Endothelial cell of umbilical vein (primary cell): Measurements from ENCODE around the gene RASAL1. TPM values are rescaled to one million over a fixed set of nuclear protein-coding genes. Genes with fewer than 3 reads are reported as not detected.

Experiments used
- BruUV-seq: library from RNA; stranded (reverse); fragments of 400-500 nt; replicated peaks from 2 replicates; lab custom pipeline; 2021; lab: Mats Ljungman, UMichigan
- CTCF ChIA-PET: fragments of 300-600, 350-600 bp; sonication (Branson Sonifier 250); formaldehyde crosslinking; loops from one replicate; lab custom pipeline; 2021; ENCODE audit warnings: antibody characterized with exemption, inconsistent platforms; lab: Charles Lee
- POLR2A ChIA-PET: fragments of 300-600, 350-600 bp; sonication (Branson Sonifier 250); formaldehyde crosslinking; loops from one replicate; lab custom pipeline; 2021; ENCODE audit warnings: antibody characterized with exemption, inconsistent platforms; lab: Charles Lee
- DNase-seq: peaks from one replicate; pipeline ENCODE4 v3.0.0-alpha.2; 2011; ENCODE audit warnings: low read depth, low spot score
- FAIRE-seq: peaks from 2 replicates; lab custom pipeline; 2011; peaks lifted over from hg19 to GRCh38; lab: Jason Lieb, UNC
- H2AFZ ChIP-seq: 2 replicates; pipeline ENCODE4 v1.6.0; 2012; ENCODE audit warnings: low read depth, low read length, control low read depth, inconsistent platforms
- H3K27ac ChIP-seq: 2 replicates; pipeline ENCODE4 v1.5.1; 2011; ENCODE audit warnings: low read depth, mild to moderate bottlenecking, control low read depth, low read length, moderate library complexity; ENCODE audit not compliant: insufficient read depth
- H3K27me3 ChIP-seq, 2 experiments: 2 replicates each; pipeline versions ENCODE4 v1.6.0 to v1.6.1; 2011; ENCODE audit warnings: low read length in 2 of 2, mixed read lengths in 1 of 2; ENCODE audit not compliant: control insufficient read depth in 2 of 2, insufficient read depth in 2 of 2
- H3K36me3 ChIP-seq, 2 experiments: 2 replicates in 1 of 2; 3 replicates in 1 of 2; pipeline ENCODE4 v1.5.1; 2011; ENCODE audit warnings: low read length in 2 of 2, mild to moderate bottlenecking in 1 of 2, moderate library complexity in 1 of 2; ENCODE audit not compliant: control insufficient read depth in 2 of 2, insufficient read depth in 2 of 2; ENCODE audit errors: extremely low read depth in 1 of 2
- H3K4me1 ChIP-seq: 3 replicates; pipeline ENCODE4 v1.5.1; 2011; ENCODE audit warnings: mild to moderate bottlenecking, low read length; ENCODE audit not compliant: control insufficient read depth, insufficient read depth; ENCODE audit errors: extremely low read depth
- H3K4me2 ChIP-seq: 2 replicates; pipeline ENCODE4 v1.6.1; 2011; ENCODE audit warnings: low read length, control low read depth, mixed read lengths; ENCODE audit not compliant: insufficient read depth
- H3K4me3 ChIP-seq, 3 experiments: fragments of 200-600 bp in 1 of 3; sonication (generic), shearing (Covaris generic) in 1 of 3; replicated peaks in 1 of 3; 2 replicates each; pipeline ENCODE4 v1.5.1; 2011 to 2016; ENCODE audit warnings: control low read depth in 3 of 3, low read length in 3 of 3, mild to moderate bottlenecking in 2 of 3, inconsistent platforms in 1 of 3, low read depth in 1 of 3, moderate library complexity in 1 of 3; ENCODE audit not compliant: insufficient read depth in 1 of 3
- H3K79me2 ChIP-seq: 2 replicates; pipeline ENCODE4 v1.6.0; 2012; ENCODE audit warnings: low read length, inconsistent platforms; ENCODE audit not compliant: control insufficient read depth, insufficient read depth
- H3K9ac ChIP-seq: replicated peaks from 2 replicates; pipeline ENCODE3; 2011; ENCODE audit warnings: low read length, control low read depth; ENCODE audit not compliant: insufficient read depth; ENCODE audit errors: extremely low read depth
- H3K9me1 ChIP-seq: replicated peaks from 3 replicates; pipeline ENCODE4 v1.6.0; 2011; ENCODE audit warnings: mild to moderate bottlenecking, low read length; ENCODE audit not compliant: control insufficient read depth, insufficient read depth; ENCODE audit errors: extremely low read depth
- H3K9me3 ChIP-seq: replicated peaks from 2 replicates; pipeline ENCODE4 v1.5.1; 2012; ENCODE audit warnings: low read length, inconsistent platforms; ENCODE audit not compliant: control insufficient read depth, insufficient read depth
- H4K20me1 ChIP-seq: replicated peaks from 2 replicates; pipeline ENCODE3; 2011; ENCODE audit warnings: mild to moderate bottlenecking, low read length; ENCODE audit not compliant: control insufficient read depth, insufficient read depth; ENCODE audit errors: extremely low read depth
- EZH2 ChIP-seq: IDR thresholded peaks from 2 replicates; pipeline ENCODE4 v1.6.1; 2012; ENCODE audit warnings: borderline replicate concordance, low read depth, mild to moderate bottlenecking, moderate library complexity, low read length, inconsistent platforms; ENCODE audit not compliant: severe bottlenecking
- FOS ChIP-seq: IDR thresholded peaks from 2 replicates; pipeline ENCODE4 v1.6.1; 2011; ENCODE audit warnings: mild to moderate bottlenecking, low read length, moderate library complexity, borderline replicate concordance; ENCODE audit not compliant: insufficient read depth
- GATA2 ChIP-seq: IDR thresholded peaks from 2 replicates; pipeline ENCODE4 v1.7.0; 2011; ENCODE audit warnings: low read depth, mild to moderate bottlenecking, moderate library complexity, mixed read lengths, low read length; ENCODE audit not compliant: insufficient read length, insufficient read depth
- JUN ChIP-seq: IDR thresholded peaks from 2 replicates; pipeline ENCODE4 v1.6.1; 2011; ENCODE audit warnings: borderline replicate concordance, low read depth; ENCODE audit not compliant: insufficient read length, insufficient read depth
- MYC ChIP-seq: IDR thresholded peaks from one replicate; pipeline ENCODE4 v1.6.1; 2011; ENCODE audit warnings: mild to moderate bottlenecking, low read depth, low read length
- POLR2A ChIP-seq: IDR thresholded peaks from 2 replicates; pipeline ENCODE4 v1.6.1; 2012; ENCODE audit warnings: low read depth, mild to moderate bottlenecking, control low read depth, low read length
- dilution Hi-C: fragments of 300-500 bp; cut with MboI; formaldehyde crosslinking; loops from one replicate; pipeline ENCODE4 v1.15.0; 2019; ENCODE audit warnings: low sequenced_read_pairs; ENCODE audit not compliant: extremely low pct_ligation_motif_present
- intact Hi-C: fragments of 100-400 bp; cut with micrococcal nuclease; formaldehyde crosslinking; loops from one replicate; pipeline ENCODE4 v1.10.0; 2022
- polyA plus RNA-seq, 4 experiments: library from polyadenylated mRNA; depleted of rRNA in 3 of 4; stranded (reverse) in 3 of 4; unstranded in 1 of 4; fragments of >200 nt; gene quantifications; 2 replicates each; pipeline versions ENCODE4 v1.2.1 to v1.2.3, GENCODE V29; 2011 to 2012; ENCODE audit warnings: missing spikeins in 1 of 4
- total RNA-seq: library from RNA; stranded (reverse); gene quantifications from 2 replicates; pipeline ENCODE4 v1.2.3, GENCODE V29; 2021
- TF ChIP-seq, protein P1 (sequence below): IDR thresholded peaks from 2 replicates; pipeline ENCODE4 v1.6.1; 2011; ENCODE audit not compliant: insufficient read depth, insufficient read length

The RASAL1 gene
- total and polyA plus RNA-seq, 2 donors (not counting 3 experiments of a cell fraction or from before 2014, with no cell fraction given) = not detected

DNA sequence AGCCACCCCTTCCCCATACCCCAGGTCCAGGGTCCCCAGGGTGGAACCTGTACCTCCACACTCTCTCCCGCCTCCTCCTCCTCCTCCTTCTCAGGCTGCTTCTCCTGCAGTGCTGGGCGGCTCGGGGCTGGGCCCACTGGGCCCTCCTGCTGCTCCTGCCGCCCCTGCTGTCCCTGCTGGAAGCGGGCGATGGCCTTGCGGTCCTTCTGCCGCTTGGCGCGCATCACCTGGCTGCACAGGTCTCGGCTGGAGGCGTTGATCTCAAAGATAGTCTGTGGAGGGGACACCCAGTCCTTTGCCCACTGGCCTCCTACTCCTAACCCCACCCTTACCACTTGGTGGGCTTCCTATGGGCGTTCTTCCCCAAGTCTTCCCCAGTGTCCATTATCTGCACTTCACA, 28.5 kb upstream of the RASAL1 start:
- dilution Hi-C loops = no loop called here
- Histone ChIP-seq H3K9ac (no peak overlapping the region), H3K36me3 (peaks cover 8 to 46% of the 10 kb centered on the region in 2 experiments), H3K79me2 (no peaks in the 10 kb centered on the region), H3K9me3 (no peaks in the 10 kb centered on the region), H3K27me3 (no peaks in the 10 kb centered on the region), H3K4me1 (no peaks in the 10 kb centered on the region), H3K4me3 (no peak overlapping the region), H2AFZ (no peak overlapping the region), H3K9me1 (no peaks in the 10 kb centered on the region), H3K4me2 (no peak overlapping the region), H4K20me1 (no peaks in the 10 kb centered on the region), H3K27ac (no peak overlapping the region)
- ChIA-PET CTCF (interaction anchor here (4.3 kb wide), 1 partner anchor 10 kb away, joined by 17 read pairs; no protein-coding TSS in a partner anchor), POLR2A (no interaction called here)
- intact Hi-C loops = no loop called here
- FAIRE-seq (no peak), DNase-seq (no peak)
- BruUV-seq = no TSS peak
- TF ChIP-seq EZH2 (no peak), GATA2 (no peak), POLR2A (no peak), FOS (no peak), MYC (no peak), JUN (no peak)
- TF ChIP-seq, protein P1, sequence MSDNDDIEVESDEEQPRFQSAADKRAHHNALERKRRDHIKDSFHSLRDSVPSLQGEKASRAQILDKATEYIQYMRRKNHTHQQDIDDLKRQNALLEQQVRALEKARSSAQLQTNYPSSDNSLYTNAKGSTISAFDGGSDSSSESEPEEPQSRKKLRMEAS = no peak

DNA sequence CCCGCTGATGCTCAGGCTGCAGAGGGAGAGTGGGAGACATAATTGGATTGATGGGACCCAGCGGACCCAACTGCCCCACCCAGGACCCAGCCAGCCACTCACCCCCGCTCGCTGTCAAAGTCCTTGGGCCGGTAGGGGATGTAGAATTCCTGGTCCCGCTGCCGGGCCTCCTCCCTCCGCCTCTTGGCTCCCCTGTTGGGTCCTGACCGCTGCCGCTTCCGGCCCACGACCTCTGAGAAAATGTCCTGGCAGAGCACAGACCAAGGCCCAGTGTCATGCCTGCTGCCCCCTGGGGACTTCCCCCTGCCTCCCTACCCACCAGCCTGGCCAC, 27.4 kb upstream of the RASAL1 start:
- BruUV-seq = no TSS peak
- Histone ChIP-seq H4K20me1 (no peaks in the 10 kb centered on the region), H3K9ac (no peak overlapping the region), H3K79me2 (no peaks in the 10 kb centered on the region), H3K9me3 (no peaks in the 10 kb centered on the region), H3K4me1 (no peaks in the 10 kb centered on the region), H3K4me2 (no peak overlapping the region), H3K9me1 (no peaks in the 10 kb centered on the region), H3K36me3 (peaks cover 11 to 52% of the 10 kb centered on the region in 2 experiments), H3K4me3 (no peak overlapping the region), H2AFZ (no peak overlapping the region), H3K27ac (no peak overlapping the region), H3K27me3 (no peaks in the 10 kb centered on the region)
- ChIA-PET CTCF (interaction anchor here (2.1 to 4.3 kb wide), 2 partner anchors 9 to 170 kb away, joined by 9 to 17 read pairs; no protein-coding TSS in a partner anchor), POLR2A (interaction anchor here (0.7 kb wide), 1 partner anchor 17 kb away, joined by 5 read pairs; no protein-coding TSS in a partner anchor)
- FAIRE-seq = no peak
- dilution Hi-C loops = no loop called here
- DNase-seq = no peak
- intact Hi-C loops = loop anchor here (2.0 kb wide), 1 partner anchor 18 kb away; no protein-coding TSS in a partner anchor
- no peak for TF ChIP-seq EZH2
